HG02973 (cell line): ENCODE measurements around the gene FILIP1L.

ENCODE experiments used
- ATAC-seq: cut with Tn5 transposase; IDR thresholded peaks from one replicate; pipeline ENCODE4 v1.9.1; 2021; ENCODE audit warnings: moderate library complexity; ENCODE audit not compliant: unreplicated experiment

The FILIP1L gene

GRCh38 chr3:100019719-100020118 lies 94.6 kb downstream of the FILIP1L start:
- ATAC-seq, result no peak

DNA sequence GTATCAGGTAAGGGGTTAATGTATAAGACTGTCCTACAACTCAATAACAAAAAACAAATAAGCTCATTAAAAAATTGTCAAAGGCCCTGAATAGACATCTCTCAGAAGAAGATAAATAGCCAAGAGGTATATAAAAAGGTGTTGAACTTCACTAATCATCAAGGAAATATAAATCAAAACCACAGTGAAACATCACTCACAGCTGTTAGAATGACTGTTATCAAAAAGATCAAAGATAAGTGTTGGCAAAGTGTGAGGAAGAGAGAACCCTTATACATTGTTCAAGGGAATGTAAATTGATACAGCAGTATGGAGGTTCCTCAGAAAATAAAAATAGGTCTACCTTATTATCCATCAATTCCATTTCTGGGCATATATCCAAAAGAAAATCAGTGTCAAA lies 95.5 kb downstream of the FILIP1L start:
- ATAC-seq, result no peak

- no peak for ATAC-seq
These were observed 104.2 kb downstream of the FILIP1L start for GRCh38 chr3:100010087-100010417.

DNA sequence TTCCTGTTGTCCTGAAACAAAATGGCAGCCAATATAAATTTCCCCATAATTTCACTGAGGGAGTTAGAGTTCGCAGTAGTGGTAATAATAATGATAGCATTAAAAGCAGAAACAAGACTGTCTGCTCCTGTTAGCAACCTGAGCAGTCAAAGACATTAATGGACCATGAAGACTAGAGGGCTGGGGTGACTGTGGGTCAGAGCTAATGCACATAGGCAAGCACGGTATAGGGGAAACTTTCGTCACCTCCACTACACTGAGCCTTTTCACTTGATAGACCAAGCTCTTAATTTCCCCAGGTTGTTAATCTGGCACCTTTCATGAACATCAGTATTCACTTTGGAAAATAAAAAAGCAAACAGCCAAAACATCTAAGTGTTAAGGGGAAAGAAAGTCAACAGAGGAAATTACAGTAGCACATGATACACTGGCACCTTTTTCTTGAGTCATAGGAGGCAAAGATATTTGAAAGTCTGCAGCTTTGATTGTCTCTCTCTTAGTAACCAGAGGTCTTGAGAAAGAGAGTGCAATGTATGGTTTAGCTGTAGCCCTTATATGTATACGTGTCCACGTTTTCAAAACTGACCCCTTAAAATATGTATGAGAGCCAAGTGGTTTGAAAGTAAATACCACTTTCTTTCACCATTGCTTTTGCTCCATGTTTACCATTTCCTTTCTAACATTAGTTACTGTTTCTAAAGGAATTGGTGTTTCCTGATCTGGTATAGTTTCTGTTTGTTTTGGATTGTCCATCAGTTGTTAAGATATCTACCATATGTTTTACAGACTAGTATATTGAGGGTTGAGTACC lies 104.8 kb downstream of the FILIP1L start:
- ATAC-seq, result no peak

DNA sequence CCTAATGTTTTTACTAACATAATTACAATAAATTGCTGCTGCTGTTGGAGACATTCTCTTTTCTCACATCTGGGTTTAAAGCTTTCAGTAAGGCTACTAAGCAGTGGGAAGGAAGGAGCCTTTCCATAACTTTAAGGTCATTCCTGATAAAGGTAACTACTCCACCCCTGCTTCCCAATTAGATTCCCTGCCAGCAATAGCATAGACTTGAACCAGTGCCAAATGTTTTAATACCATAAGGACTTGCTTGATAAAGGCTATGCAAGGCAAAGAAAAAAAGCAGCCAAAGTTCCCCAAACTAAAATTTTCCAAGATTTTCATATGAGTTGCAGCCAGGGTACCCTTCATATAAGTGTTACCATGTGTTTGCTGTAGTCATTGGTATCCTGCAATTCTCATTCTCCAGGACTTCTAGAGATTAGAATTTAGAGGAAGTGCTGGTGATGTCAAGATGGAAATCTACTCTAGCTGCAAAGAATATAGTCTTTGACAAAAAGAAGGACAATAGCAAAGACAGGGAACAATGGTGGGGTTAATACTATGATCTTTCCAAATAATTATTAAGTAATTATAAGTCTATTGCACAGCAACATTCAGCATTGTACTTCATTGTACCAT lies 106.1 kb downstream of the FILIP1L start:
- no peak for ATAC-seq

DNA sequence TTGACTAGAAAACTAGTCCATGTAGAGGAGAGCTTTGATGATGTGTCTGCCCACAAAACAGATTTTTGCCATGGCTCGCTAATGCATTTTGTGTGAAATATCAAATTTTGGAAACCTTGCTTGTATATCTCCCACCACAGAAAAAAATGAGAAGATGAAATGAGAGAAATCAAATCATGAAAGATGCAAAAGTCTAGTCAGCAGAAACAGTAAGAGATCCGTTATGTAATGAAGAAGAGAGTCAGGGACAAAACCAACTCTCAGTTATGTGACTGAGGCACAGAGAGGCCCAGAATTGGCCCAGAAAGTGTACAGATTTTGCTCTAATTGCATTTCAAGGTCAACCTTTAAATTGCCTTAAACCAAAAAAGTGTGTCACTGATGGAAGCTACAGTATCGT lies 107.0 kb downstream of the FILIP1L start:
- no peak for ATAC-seq

DNA sequence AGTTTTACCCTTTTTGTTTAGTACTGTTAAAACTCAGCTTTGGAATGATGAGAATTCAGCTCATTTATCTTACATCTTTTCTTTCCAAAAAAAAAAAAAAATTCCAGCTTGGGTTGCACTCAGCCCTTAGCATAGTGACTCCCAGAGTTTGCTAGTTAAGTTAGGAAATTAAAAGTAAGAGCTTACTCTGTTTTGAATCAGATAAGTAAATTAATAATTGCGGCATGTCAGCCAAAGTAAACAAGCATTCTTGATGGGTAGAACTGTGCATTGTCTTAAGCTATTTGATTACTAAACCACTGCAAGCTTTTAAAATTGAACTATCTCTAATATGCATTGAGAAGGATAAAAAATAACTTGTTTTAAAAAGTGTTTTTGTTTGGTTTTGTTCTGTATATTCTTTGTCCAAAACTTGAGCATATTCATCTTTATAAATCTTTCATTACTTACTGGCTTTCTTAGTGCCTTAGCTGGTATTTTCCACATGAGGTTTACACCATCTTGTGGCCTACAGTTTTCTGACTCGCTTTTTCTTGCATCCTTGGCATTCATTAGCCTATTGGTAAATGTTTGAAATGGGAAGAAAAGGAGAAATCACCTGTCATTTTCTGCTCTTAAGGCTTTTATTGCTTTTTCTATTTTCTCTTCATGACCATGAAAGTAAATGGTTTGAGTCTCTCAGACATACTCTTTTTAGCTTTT lies 107.6 kb downstream of the FILIP1L start:
- no peak for ATAC-seq

DNA sequence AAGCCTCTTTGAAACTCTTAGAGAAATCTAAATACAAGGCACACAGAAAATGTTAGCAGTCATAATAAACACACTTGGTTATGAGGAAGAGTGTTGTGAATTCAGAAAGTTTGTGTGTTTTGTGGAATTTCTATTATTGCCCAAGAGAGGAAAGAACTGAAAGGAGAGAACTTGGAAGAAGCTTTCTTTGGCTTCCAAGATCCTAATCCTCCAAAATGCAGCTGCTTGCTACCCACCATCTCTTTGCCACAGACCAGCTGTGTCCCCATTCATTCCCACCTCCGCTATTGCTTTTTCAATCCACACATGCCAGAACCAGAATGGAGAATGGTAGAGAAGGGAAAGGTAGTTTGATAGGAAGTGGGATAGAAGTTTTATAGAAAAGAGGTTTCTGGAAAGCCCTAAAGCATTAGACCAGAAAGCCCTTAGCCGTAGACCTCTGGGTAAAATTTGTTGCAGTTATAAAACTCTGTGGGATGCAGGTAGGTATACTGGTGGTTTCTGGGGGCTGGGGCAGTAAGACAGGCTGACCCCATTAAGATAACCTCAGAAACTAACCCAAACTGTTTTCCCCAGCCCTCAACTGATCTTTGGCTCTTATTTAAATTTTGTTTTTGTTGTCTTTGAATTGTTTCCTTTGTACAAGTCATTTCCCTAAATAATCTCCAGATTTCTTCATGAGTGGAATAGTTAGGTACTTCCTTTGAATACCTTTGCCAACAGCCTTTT lies 108.5 kb downstream of the FILIP1L start:
- no peak for ATAC-seq

DNA sequence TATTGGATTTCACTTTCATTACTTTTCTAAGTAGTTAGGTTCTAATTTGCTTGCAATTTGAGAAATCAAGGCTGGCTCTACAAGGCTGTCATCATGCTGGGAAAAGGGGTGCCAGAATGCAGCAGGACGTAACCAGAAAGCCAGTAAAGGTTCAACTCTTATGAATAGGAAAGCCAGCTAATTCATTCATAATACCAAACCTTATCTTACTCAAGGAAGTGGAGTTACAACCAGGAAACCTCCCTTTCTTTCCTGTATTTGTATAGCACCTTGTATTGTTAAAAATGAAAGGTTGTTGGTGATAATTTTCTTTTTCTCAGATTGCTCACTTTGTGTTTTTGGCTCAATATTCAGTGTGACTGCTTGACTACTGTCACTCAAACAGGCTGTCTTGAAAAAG lies 109.4 kb downstream of the FILIP1L start:
- ATAC-seq, result no peak

- no peak for ATAC-seq
These were observed 110.4 kb downstream of the FILIP1L start for GRCh38 chr3:100003609-100004503.

DNA sequence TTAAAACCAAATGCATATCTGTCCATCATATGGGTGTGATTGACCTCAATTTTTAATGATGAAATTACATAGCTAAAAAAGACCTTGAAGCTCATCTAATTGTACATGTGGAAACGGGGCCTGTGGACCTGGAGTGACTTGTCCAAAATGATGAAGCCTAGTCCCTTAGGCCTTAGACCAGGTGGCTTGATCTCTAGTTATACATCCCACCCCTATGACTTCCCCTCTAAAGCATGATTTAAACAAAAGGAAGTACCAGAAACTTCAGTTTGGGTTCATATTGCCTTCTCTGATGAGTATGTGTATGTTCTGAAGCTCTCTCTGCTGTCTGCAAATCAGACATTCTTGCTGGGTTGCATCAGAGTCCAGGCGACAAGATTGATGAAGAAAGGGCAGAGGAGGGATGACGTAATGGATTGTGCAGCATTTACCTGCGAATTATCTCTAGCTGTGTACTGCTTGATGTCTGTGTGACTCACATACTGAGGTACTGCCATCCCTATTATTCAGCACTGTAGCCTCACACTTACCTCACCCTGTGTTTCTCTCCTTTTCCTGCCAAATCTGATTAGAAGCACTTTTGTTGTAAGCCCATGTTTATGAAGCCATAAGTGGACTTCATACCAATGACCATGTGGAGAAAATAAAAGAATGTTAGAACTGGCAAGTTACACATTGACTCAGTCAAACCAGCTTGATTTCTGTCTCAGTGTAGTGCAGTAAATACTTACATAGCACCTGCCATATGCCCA lies 111.5 kb downstream of the FILIP1L start:
- ATAC-seq, result no peak

DNA sequence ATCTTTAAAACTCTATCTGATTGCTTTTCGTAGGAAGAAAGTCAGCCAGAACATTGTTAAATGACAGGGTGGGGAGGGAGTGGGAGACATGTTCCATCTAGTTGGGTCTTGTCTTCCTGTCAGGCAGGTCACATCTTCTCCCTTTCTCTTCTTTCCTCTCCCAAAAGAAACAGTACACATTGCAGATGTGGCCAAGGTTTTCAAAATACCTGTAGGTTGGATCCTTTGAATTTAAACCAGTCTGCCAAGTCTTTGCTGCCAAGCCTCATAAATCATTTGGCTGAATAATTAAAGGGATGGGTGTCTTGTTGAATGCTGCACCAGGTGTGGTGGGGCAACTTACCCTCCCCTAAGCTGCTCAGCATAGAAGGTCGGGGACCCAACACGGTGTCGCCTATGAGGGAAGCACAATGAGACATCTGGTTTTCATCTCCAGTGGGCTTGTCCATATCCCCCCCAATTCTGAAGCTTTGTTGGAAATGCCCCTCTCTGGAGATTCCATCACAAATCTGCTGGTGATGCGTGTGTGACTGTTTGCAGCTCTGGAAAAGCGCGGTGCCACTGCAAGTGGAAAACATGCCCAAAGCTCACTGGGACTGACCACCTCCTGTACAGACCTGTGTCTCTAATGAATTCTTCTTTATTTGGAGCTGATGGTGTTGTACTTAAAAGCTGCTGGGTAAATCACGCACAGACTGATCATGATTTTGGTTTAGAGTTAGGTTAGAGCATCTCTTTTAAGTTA lies 112.6 kb downstream of the FILIP1L start:
- ATAC-seq, result no peak

DNA sequence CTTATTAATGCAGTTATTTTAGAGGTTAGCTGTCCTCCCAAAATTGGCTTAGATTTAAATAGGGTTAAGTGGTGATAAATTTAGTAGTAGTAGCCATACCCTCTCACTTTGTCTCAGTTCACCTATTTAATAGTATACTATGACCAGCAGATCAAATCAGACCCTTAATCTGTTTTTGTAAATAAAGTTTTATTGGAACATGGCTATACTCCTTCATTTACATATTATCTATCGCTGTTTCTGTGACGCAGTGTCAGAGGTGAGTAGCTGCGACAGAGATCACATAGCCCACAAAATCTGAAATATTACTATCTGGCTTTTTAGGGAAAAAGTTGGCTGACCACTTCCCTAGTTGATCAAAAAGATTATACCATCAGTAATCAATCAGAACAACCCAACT lies 113.2 kb downstream of the FILIP1L start:
- ATAC-seq, result no peak

DNA sequence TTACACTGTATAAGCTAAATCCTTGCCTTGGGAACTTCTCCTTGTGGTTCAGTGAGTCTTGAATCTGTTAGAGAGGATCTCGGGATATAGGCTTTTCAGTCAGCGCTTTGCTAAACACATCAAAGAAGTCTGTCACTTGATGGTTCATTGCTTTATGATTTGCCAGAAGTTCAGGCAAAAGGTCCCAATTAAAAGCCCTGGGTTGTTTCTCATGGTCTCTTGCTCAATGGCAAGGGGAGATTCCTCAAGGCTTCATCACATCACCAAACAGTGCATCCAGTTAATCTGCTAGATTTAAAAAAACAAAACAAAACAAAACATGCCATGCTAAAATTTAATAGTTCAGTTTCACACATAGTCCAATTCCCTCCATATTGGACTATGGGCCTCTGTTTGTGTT lies 114.8 kb downstream of the FILIP1L start:
- no peak for ATAC-seq

DNA sequence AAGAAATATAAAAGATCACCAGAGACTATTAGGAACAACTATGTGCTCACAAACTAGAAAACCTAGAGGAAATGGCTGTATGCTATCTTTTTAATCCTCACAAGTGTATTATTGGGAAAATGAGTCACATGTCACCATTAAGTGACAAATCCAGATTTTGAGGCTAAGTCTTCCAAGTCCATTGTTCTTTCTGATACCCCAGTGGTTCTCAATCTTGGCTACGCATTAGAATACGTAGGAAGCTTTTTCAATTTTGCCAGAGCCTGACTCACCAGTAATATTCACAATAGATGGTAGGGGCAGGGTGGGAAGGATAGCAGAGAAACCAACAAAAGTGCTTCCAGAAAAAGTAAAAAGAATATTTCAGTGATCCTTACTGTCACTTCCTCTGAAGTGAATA lies 117.0 kb downstream of the FILIP1L start:
- ATAC-seq, result no peak

DNA sequence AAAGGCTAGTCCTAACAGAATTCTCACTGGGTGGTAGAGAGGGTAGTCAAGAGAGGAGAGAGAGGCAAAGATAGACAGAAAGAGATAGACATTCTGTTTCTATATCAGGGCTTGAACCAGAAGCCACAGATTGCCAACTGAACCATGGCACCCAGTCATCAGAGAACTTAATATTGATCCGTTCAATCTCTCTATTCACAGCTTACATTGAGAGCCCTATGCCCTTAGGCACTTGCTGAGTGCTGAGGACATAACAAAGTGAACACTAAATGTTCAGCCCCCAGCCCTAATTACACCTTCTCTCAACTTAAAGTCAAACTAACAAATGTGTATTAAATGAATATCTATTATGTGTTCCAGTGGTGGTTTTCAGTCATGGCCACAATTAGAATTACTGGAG lies 124.1 kb downstream of the FILIP1L start:
- no peak for ATAC-seq

- no peak for ATAC-seq
These were observed 129.6 kb downstream of the FILIP1L start for GRCh38 chr3:99984668-99985067.

DNA sequence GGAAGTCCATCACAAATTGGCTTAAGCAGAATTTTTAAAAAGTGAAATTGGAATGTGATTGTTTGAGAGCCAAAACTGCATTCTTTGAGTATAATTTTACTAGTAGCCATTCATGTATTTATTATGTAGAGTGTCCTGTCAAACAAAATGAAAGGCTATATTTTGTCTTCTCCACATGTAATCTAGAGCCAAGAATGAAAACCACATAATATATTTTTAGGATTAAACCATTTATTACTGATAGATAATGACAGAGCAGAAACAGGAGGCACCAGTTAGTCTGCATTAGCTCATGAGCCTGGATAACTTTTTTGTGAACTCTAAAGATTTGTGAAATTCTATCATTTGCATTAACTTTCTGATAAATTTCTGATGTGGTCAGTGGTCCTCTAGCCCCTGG lies 130.2 kb downstream of the FILIP1L start:
- no peak for ATAC-seq

- ATAC-seq, result no peak
These were observed 131.7 kb downstream of the FILIP1L start for GRCh38 chr3:99982650-99983049.
